SK-N-SH treated with all-trans-retinoic acid at 6 μM for 48 hours (cell line): ENCODE results near the gene NSA2.

ENCODE experiments used
- ARNTL ChIP-seq: fragments of 450-650 bp; formaldehyde crosslinking; IDR thresholded peaks from 2 replicates; pipeline ENCODE4 v1.5.0; 2020; ENCODE audit warnings: low read depth, mild to moderate bottlenecking, moderate library complexity, borderline replicate concordance
- BACH2 ChIP-seq: fragments of 250-450 bp; sonication (Bioruptor Pico); IDR thresholded peaks from 2 replicates; pipeline ENCODE4 v1.9.0; 2021; ENCODE audit warnings: mild to moderate bottlenecking, borderline replicate concordance
- ESRRG ChIP-seq: fragments of 250-450 bp; sonication (Bioruptor Pico); IDR thresholded peaks from 2 replicates; pipeline ENCODE4 v1.6.1; 2021; ENCODE audit warnings: mild to moderate bottlenecking
- ISL1 ChIP-seq: fragments of 250-450 bp; sonication (Bioruptor Pico); IDR thresholded peaks from 2 replicates; pipeline ENCODE4 v2.1.2; 2022; ENCODE audit warnings: mild to moderate bottlenecking, moderate library complexity
- ZFP3 ChIP-seq: fragments of 250-450 bp; sonication (Bioruptor Pico); IDR thresholded peaks from 2 replicates; pipeline ENCODE4 v1.5.0; 2020; ENCODE audit warnings: mild to moderate bottlenecking, moderate library complexity
- ZNF70 ChIP-seq: fragments of 450-650 bp; formaldehyde crosslinking; IDR thresholded peaks from 2 replicates; pipeline ENCODE4 v1.5.0; 2020; ENCODE audit warnings: mild to moderate bottlenecking, moderate library complexity
- ZNF8 ChIP-seq: fragments of 450-650 bp; formaldehyde crosslinking; IDR thresholded peaks from 2 replicates; pipeline ENCODE4 v1.5.0; 2020; ENCODE audit warnings: mild to moderate bottlenecking, moderate library complexity
- TF ChIP-seq, protein P1 (sequence below): fragments of 250-450 bp; sonication (Bioruptor Pico); IDR thresholded peaks from 2 replicates; pipeline ENCODE4 v1.5.0; 2020; ENCODE audit warnings: mild to moderate bottlenecking, moderate library complexity
- TF ChIP-seq, protein P2 (sequence below): fragments of 250-450 bp; sonication (Bioruptor Pico); IDR thresholded peaks from 2 replicates; pipeline ENCODE4 v1.8.0; 2020; ENCODE audit warnings: mild to moderate bottlenecking, moderate library complexity, borderline replicate concordance
- TF ChIP-seq, protein P3 (sequence below): fragments of 250-450 bp; sonication (Bioruptor Pico); IDR thresholded peaks from 2 replicates; pipeline ENCODE4 v1.5.1; 2020; ENCODE audit warnings: low read depth, mild to moderate bottlenecking, moderate library complexity
- TF ChIP-seq, protein P4 (sequence below): fragments of 250-450 bp; sonication (Bioruptor Pico); IDR thresholded peaks from 2 replicates; pipeline ENCODE4 v1.8.0; 2021; ENCODE audit warnings: low read depth, mild to moderate bottlenecking, moderate library complexity, borderline replicate concordance

DNA sequence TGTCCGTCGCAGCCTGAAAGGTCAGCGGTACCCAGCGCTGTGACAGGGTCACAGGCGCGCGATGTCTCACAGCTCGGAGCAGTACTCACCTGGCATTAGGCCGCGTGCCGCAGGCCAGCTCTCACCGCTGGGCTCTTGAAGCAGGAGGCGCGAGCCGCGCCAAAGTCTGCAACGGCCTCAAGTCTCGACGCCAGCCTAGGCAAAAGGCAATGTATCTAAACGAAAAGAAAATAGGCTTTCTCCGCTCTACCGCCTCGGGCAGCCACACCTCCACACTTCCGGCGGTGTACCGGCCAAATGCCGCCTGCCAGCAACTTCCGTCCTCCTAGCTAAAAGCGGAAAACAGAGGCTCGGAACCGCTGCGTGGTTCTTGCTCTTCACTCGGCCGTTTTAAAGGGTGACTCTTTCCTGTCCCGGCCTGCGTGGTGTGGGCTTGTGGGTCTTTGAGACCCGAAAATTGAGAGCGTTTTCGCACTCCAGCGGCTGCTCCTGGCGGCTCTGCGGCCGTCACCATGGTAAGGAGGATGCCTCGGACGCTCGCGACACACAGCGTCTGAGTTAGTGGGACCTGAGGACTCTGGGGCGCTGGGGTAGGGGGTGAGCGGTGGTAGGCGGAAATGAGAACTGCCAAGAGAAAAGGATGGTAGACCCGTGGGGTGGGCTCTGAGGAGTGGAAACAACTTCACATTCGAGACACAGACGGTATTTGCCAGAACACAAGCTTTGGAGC, at the start of gene NSA2, which contains the start of gene GFM2:
- TF ChIP-seq, protein P1, sequence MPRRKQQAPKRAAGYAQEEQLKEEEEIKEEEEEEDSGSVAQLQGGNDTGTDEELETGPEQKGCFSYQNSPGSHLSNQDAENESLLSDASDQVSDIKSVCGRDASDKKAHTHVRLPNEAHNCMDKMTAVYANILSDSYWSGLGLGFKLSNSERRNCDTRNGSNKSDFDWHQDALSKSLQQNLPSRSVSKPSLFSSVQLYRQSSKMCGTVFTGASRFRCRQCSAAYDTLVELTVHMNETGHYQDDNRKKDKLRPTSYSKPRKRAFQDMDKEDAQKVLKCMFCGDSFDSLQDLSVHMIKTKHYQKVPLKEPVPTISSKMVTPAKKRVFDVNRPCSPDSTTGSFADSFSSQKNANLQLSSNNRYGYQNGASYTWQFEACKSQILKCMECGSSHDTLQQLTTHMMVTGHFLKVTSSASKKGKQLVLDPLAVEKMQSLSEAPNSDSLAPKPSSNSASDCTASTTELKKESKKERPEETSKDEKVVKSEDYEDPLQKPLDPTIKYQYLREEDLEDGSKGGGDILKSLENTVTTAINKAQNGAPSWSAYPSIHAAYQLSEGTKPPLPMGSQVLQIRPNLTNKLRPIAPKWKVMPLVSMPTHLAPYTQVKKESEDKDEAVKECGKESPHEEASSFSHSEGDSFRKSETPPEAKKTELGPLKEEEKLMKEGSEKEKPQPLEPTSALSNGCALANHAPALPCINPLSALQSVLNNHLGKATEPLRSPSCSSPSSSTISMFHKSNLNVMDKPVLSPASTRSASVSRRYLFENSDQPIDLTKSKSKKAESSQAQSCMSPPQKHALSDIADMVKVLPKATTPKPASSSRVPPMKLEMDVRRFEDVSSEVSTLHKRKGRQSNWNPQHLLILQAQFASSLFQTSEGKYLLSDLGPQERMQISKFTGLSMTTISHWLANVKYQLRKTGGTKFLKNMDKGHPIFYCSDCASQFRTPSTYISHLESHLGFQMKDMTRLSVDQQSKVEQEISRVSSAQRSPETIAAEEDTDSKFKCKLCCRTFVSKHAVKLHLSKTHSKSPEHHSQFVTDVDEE (CRISPR knock-in tag), result 0 out of 2 replicates have a peak, but pooled peaks have one; percentile 9
- TF ChIP-seq, protein P2, sequence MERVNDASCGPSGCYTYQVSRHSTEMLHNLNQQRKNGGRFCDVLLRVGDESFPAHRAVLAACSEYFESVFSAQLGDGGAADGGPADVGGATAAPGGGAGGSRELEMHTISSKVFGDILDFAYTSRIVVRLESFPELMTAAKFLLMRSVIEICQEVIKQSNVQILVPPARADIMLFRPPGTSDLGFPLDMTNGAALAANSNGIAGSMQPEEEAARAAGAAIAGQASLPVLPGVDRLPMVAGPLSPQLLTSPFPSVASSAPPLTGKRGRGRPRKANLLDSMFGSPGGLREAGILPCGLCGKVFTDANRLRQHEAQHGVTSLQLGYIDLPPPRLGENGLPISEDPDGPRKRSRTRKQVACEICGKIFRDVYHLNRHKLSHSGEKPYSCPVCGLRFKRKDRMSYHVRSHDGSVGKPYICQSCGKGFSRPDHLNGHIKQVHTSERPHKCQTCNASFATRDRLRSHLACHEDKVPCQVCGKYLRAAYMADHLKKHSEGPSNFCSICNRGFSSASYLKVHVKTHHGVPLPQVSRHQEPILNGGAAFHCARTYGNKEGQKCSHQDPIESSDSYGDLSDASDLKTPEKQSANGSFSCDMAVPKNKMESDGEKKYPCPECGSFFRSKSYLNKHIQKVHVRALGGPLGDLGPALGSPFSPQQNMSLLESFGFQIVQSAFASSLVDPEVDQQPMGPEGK, result no peak
- TF ChIP-seq ESRRG (CRISPR knock-in tag) (no peak), ZNF70 (CRISPR knock-in tag) (peak; percentile 30; the same call in 1 of the 2 replicates), ISL1 (CRISPR knock-in tag) (no peak), ZNF8 (CRISPR knock-in tag) (no peak), ZFP3 (CRISPR knock-in tag) (no peak), ARNTL (no peak), BACH2 (no peak)
- TF ChIP-seq, protein P3, sequence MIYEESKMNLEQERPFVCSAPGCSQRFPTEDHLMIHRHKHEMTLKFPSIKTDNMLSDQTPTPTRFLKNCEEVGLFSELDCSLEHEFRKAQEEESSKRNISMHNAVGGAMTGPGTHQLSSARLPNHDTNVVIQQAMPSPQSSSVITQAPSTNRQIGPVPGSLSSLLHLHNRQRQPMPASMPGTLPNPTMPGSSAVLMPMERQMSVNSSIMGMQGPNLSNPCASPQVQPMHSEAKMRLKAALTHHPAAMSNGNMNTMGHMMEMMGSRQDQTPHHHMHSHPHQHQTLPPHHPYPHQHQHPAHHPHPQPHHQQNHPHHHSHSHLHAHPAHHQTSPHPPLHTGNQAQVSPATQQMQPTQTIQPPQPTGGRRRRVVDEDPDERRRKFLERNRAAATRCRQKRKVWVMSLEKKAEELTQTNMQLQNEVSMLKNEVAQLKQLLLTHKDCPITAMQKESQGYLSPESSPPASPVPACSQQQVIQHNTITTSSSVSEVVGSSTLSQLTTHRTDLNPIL (CRISPR knock-in tag), result no peak
- TF ChIP-seq, protein P4, sequence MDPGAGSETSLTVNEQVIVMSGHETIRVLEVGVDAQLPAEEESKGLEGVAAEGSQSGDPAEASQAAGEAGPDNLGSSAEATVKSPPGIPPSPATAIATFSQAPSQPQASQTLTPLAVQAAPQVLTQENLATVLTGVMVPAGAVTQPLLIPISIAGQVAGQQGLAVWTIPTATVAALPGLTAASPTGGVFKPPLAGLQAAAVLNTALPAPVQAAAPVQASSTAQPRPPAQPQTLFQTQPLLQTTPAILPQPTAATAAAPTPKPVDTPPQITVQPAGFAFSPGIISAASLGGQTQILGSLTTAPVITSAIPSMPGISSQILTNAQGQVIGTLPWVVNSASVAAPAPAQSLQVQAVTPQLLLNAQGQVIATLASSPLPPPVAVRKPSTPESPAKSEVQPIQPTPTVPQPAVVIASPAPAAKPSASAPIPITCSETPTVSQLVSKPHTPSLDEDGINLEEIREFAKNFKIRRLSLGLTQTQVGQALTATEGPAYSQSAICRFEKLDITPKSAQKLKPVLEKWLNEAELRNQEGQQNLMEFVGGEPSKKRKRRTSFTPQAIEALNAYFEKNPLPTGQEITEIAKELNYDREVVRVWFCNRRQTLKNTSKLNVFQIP (CRISPR knock-in tag), result no peak
